ENCODE data around the gene ALOX5AP.
"Not testable (repeated sequence)": the region's sequence is repeated elsewhere in the genome, so short reads cannot be mapped to it uniquely, and the experiment has no call there.

The ALOX5AP gene

GRCh38 chr13:30739237-30739528 is 3.8 kb downstream of the ALOX5AP start:
- DNase-seq = no peak

GRCh38 chr13:30739761-30740642 is 4.7 kb downstream of the ALOX5AP start:
- DNase-seq = peak; percentile 15

GRCh38 chr13:30742901-30743300 is 7.6 kb downstream of the ALOX5AP start:
- no peak for DNase-seq

- peak; percentile 11 for DNase-seq
Observed at GRCh38 chr13:30743319-30744055, 8.1 kb downstream of the ALOX5AP start.

DNA sequence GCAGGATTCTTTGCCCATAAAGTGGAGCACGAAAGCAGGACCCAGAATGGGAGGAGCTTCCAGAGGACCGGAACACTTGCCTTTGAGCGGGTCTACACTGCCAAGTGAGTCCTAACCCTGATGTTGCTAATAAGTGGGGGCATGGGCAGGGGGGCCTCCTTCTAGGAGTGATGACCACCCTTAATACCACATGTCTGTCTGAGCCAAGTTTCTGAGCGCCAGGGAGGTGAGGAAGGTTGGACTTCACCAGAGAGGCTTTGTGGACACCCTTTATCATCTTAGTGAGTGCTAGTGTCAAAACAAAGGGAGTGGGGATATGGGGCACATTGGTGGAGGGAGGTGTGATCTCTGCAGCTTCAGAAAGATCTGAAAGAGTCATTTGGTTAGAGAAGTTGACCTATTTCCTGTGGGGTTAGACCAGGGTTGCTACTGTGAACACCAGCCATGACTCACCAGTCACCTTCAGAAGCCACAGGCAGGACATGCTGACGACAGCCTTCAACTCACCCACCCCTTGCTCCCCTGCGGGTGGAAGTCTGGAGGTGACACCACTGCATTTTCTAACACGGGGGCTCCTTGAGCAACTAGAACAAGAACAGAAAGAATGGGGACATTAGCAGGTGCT is 8.8 kb downstream of the ALOX5AP start:
- DNase-seq = peak; percentile 29

DNA sequence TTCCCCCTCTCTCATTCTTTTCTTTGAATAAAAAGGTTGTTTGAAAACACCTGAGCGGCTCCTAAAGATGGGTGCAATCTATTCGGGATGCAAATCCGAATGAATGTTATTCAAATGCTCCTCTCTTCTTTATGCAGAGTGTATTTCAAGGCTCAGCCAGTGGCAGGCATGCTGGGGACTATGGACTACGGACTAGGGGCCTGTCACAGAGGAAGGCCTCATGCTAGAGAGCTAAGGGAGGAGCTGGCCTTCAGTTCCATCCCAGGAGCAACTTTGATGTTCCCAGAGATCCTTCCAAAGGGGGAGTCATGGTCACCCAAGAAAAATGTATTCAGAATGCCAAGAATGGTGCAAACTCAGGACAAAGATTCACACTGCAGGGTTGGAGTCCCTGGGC is 9.3 kb downstream of the ALOX5AP start:
- DNase-seq = no peak

DNA sequence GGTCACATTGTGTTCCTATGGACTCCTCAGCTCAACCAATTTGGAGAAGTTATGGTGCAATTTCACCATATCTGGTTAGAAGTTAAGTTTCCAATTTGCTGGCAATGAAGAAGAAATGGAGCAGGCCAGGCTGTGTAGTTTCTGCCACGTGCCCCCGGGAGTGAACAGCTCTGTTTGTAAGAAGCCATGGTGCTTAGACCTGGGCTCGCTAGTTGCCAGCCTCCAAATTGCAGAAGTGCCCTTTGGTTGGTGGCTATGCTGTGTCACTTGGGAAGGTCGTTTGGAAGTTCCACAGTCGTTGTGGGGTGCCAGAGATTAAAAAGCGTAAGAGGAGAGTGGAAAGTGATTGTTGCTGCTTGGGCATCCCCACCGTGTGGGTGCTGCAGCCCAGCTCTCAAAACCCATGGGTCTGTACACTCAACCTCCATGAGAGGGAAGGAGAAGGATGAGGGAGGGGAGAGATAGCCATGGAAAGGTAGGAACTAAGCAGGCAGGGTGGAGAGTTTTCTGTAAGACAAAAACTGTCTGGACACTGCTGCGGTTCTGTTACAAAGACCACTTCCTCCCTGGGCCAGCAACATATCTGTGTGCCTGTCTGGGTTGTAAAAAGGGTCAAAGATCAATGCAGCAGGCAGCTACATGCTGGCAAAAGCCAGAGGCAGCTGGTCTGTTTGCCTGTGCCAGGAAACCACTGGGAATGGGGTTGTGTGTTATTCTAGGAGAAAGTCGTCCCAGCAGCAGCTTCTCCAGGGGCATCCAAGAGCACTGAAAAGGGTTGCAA is 10.8 kb downstream of the ALOX5AP start:
- peak; percentile 15 for DNase-seq

- no peak for DNase-seq
Observed at GRCh38 chr13:30746791-30747190, 11.4 kb downstream of the ALOX5AP start.

GRCh38 chr13:30747845-30748244 is 12.5 kb downstream of the ALOX5AP start:
- DNase-seq = not testable (repeated sequence)

DNA sequence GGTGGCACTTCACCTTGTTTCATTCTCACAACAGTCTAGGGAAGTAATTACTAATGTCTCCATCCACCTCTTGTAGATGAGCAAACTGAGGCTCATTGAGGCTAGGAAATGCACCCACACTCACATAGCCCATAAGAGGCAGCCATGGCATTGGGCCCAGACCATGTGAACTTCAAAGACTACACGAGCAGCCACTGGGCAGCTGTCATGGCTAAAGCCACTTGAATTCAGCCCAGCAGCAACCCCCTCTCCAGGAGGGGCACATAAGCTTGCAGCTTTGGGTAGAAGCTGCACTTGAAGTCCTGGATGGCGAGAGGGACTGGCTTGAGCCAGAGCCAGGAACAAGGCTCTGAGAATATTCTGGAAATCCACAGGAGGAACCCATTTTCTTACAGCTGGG is 13.4 kb downstream of the ALOX5AP start:
- DNase-seq = no peak

DNA sequence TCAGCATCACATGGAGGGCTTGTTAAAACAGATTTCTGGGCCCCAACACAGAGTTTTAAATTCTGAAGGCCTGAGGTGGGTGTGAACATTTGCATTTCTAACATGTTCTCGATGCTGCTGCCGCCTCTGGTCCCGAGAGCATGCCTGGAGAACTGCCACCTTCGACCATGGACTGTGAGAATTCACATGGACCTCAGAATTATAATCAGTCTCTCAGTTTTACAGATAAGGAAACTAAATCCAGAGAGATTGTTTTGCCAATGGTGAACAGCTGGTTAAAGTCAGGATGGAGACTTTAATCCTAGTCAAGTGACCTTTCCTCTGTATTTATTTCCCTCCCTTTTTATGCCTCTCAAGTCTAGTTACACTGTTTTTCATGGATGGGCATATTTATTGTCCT is 14.7 kb downstream of the ALOX5AP start:
- DNase-seq = no peak

DNA sequence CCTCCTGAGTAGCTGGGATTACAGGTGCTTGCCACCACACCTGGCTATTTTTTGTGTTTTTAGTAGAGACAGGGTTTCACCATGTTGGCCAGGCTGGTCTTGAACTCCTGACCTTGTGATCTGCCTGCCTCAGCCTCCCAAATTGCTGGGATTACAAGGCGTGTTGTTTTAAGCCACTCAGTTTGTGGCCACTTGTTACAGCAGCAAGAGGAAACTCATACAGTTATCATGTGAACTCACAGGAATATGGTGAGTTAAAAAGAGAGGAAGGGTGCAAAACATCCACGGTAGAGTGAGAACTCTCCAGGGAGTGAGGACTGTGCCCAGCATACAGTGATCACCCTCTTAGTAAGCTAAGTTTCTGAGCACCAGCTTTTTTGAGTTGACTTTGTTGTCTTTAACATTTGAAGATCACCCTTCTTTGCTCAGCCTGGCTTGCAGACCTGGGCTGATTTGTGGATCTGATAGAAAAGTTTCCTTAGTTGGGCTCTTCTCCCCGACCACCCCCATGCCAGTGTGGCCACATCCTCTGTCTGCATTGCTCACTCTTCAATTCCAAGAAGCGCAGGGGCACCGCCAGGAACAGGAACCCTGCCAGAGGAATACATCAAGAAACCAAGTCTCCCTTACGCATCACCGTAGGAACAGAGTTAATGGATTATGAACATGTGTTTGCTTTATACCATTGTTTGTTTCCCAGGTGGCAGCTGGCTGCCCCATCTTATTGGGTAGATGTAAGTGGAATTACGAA is 16.0 kb downstream of the ALOX5AP start:
- DNase-seq = peak; percentile 27

DNA sequence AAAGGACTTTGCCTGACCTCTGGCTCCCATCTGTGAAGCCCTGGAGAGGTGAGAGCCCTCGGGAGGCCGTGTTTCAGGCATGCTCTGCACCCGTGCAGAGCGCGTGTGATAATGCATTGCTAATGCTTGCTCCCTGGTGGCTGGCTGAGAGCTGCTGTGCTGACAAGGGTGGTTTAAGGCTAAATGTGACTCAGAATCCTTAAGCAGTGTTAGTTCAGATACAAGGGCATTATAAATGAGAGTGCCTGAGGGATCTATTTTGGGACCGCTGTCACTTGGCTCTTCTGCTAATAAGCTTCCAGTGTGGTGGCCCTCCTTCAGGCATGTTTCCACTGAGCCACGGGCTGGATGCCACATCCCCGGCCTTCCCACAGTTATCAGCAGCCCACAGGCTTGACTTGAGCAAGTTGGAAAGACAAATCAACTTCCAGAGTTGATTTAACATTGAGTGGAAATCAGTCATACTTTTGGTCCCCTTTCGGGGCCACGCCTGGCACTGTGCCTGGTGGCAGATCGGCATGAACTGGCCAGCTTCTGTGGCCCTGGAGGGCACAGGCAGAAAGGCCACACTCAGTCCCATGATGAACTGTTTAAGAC is 17.0 kb downstream of the ALOX5AP start:
- DNase-seq = peak; percentile 14

- DNase-seq = no peak
Observed at GRCh38 chr13:30753030-30753616, 17.8 kb downstream of the ALOX5AP start.

- DNase-seq = no peak
Observed at GRCh38 chr13:30755678-30756077, 20.3 kb downstream of the ALOX5AP start.

DNA sequence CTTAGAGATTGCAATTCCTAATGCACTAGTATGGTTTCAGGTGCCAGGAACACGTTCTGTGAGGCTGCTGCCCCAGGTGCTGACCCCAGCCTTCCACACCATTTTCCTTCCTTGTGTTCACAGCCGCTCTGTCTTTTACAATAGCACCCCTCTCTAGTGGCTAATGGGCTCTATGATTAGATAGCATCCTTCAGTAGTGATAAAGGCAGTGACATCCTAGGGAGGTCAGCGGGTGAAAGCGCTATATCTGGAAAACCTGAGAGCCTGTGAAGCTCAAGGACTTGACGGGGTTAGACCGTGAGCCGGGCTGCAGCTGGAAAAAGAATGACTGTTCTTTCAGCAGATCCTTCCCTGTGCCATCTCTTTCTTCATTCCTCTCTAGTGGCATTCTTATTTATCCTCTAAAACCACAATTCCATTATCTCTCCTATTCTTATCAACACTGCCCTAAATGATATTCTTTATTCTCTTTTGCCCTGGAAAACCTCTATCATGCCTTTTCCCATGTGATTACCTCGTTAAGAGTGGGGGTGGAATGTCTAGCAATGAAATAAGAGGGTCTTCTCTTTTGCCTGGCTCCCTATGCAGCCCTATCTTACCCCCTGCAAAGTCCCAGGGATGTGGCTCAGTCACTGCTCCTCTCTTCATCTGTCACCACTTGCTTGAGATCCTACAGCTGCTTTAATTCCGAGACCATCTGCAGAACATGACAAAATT is 21.8 kb downstream of the ALOX5AP start:
- DNase-seq = no peak

DNA sequence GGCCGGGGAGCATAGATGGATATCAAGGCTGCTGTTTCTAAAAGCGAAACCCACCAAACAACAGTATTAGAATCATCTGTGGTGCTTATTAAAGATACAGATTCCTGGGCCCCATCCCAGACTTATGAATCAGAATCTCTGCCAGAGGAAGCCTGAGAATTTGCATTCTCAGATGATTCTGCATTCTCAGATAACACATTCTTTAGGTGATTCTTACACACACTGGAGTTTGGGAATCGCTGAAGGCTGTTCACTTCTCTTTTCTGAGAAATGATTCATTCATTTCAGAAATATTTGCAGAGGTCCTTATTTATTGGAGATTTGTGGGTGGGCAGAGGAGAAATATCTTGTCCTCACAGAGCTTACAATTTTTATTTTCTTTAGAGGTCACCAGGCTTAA is 24.4 kb downstream of the ALOX5AP start:
- DNase-seq = no peak

DNA sequence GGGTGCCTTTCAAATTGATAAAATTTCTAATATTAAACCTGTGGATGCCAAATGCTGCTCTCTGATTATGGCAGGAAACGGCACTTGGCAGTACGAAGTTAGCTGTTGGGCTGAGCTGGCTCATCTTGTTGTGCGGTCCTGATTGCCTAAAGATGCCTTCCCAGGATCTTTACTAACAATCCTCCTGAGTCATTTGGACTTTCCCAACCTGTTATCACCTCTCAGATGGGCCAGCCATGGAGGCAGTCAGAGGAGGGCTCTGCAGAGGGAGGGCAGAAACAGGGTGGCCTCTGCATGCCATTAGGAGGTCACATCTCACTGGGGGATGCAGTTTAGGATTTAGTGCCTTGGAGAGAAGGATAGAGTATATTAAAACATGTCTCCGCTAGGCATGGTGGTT is 27.3 kb downstream of the ALOX5AP start:
- no peak for DNase-seq

DNA sequence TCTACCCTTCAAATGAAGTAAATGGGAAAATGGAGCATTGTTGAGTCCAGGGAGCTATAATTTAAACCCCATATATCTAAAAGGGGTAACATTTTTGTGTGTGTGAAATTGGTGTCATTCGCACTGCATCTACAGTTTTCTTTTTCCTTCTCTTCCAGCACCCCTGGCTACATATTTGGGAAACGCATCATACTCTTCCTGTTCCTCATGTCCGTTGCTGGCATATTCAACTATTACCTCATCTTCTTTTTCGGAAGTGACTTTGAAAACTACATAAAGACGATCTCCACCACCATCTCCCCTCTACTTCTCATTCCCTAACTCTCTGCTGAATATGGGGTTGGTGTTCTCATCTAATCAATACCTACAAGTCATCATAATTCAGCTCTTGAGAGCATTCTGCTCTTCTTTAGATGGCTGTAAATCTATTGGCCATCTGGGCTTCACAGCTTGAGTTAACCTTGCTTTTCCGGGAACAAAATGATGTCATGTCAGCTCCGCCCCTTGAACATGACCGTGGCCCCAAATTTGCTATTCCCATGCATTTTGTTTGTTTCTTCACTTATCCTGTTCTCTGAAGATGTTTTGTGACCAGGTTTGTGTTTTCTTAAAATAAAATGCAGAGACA is 28.6 kb downstream of the ALOX5AP start:
- no peak for DNase-seq

DNA sequence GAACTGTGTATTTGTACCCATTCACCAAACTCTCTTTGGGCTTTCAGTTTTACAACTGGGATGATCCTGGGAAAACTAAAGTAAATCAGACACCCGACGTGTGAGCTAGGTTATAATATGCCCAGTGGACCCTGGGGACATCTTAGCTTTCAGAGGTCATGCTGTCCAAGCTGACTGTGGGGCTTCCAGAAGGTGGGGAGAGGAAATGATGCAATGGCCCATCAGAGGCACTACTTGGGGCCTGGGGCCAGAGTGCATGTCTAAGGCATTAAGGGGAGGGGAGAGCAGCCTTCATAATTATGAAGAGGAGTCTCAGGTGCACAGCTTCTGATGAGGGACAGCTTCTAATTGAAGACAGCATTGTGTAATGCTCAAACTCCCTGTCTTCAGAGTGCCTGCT is 30.9 kb downstream of the ALOX5AP start:
- DNase-seq = no peak

All from DMS53 (cell line).